Measurements from ENCODE around the gene CGN. TPM values are rescaled to one million over a fixed set of nuclear protein-coding genes. Genes with fewer than 3 reads are reported as not detected.

CGN gene
- total RNA-seq, 4 donors from 2014 or later = 37.9 to 62.4 (median 41.7) TPM

- peaks cover 57% of the 10 kb centered on the region for H3K4me1 ChIP-seq
- no peak overlapping the region for H3K27ac ChIP-seq
Measured at GRCh38 chr1:151546011-151546925, 35.1 kb downstream of the CGN start.

GRCh38 chr1:151547119-151547899, 36.1 kb downstream of the CGN start:
- Histone ChIP-seq H3K9me3 (no peaks in the 10 kb centered on the region), H3K27ac (peak overlapping the region; percentile 70), H3K4me1 (peaks cover 49% of the 10 kb centered on the region), H3K27me3 (no peaks in the 10 kb centered on the region), H3K36me3 (no peaks in the 10 kb centered on the region), H3K4me3 (no peak overlapping the region)
- peak; percentile 79 to 82 for DNase-seq (ENCODE audit: low spot score in 2 of 2)
- WGBS = 32% methylated on average over 7 of the region's 7 CpGs
- TF ChIP-seq POLR2AphosphoS5 (IDR thresholded peaks at IDR 0.05) = peak in 2 of 3 donors; percentile 39 to 81
- TF ChIP-seq, protein P1, sequence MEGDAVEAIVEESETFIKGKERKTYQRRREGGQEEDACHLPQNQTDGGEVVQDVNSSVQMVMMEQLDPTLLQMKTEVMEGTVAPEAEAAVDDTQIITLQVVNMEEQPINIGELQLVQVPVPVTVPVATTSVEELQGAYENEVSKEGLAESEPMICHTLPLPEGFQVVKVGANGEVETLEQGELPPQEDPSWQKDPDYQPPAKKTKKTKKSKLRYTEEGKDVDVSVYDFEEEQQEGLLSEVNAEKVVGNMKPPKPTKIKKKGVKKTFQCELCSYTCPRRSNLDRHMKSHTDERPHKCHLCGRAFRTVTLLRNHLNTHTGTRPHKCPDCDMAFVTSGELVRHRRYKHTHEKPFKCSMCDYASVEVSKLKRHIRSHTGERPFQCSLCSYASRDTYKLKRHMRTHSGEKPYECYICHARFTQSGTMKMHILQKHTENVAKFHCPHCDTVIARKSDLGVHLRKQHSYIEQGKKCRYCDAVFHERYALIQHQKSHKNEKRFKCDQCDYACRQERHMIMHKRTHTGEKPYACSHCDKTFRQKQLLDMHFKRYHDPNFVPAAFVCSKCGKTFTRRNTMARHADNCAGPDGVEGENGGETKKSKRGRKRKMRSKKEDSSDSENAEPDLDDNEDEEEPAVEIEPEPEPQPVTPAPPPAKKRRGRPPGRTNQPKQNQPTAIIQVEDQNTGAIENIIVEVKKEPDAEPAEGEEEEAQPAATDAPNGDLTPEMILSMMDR (IDR thresholded peaks at IDR 0.05) = no peak

More at GRCh38 chr1:151546011-151546925, 35.1 kb downstream of the CGN start:
- Histone ChIP-seq H3K27me3 (no peaks in the 10 kb centered on the region), H3K4me3 (no peak overlapping the region), H3K36me3 (no peaks in the 10 kb centered on the region), H3K9me3 (no peaks in the 10 kb centered on the region)
- TF ChIP-seq POLR2A (IDR thresholded peaks at IDR 0.05) (no peak), POLR2AphosphoS5 (IDR thresholded peaks at IDR 0.05) (no peak), EP300 (IDR thresholded peaks at IDR 0.05) (no peak)
- WGBS = 79% methylated on average over 4 of the region's 4 CpGs
- DNase-seq (ENCODE audit: low spot score in 2 of 2) = no peak

DNA sequence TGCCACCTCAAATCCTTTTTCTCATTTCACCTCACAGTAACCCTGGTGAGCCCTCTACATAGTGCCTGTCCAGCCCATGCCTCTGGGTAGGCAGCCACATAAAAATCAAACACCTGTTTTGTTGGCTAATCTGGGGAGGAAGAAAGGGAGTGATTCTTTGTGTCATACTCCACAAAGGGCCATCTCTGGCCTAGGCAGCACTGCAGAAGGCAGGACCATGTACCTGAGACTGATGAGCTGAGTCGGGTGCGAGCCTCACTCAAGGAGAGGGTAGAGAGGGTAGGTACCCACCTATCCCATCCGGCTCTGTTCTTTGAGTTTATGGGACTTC, 36.7 kb downstream of the CGN start:
- H3K27ac ChIP-seq = peak overlapping the region; percentile 70
- no peak overlapping the region for H3K4me3 ChIP-seq
- TF ChIP-seq EP300 (IDR thresholded peaks at IDR 0.05) = no peak
- TF ChIP-seq, protein P1 (IDR thresholded peaks at IDR 0.05) = no peak
- TF ChIP-seq POLR2A (IDR thresholded peaks at IDR 0.05) = no peak
- no peak for TF ChIP-seq POLR2AphosphoS5 (IDR thresholded peaks at IDR 0.05)
- H3K9me3 ChIP-seq = no peaks in the 10 kb centered on the region
- no peak for DNase-seq (ENCODE audit: low spot score in 2 of 2)
- H3K4me1 ChIP-seq = peaks cover 46% of the 10 kb centered on the region
- H3K36me3 ChIP-seq = no peaks in the 10 kb centered on the region
- H3K27me3 ChIP-seq = no peaks in the 10 kb centered on the region
- 100% methylated on average over 3 of the region's 3 CpGs for WGBS

DNA sequence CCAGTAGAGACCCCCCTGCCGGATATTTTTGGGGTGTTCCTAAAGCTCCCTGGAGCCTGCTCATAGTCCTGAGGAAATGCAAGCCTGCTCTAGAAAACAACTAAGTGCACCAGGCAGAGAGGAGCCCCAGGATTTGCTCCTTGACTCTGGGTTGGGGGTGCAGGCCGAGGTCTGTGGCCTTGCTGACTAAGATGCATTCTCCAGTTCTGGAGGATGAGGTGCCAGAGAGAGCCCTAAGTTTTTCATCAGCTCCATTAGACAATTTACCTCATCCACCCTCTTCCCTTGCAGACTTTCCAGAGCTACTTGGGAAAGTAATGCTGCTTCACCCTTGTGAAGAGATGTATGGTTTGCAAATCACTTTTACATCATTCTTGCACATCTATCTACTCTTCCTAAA, 38.0 kb downstream of the CGN start:
- WGBS = 59% methylated on average over 2 of the region's 2 CpGs
- Histone ChIP-seq H3K9me3 (no peaks in the 10 kb centered on the region), H3K36me3 (no peaks in the 10 kb centered on the region), H3K4me1 (peaks cover 37% of the 10 kb centered on the region), H3K27ac (no peak overlapping the region), H3K27me3 (no peaks in the 10 kb centered on the region), H3K4me3 (no peak overlapping the region)
- no peak for DNase-seq (ENCODE audit: low spot score in 2 of 2)
- TF ChIP-seq EP300 (IDR thresholded peaks at IDR 0.05) = no peak
- no peak for TF ChIP-seq POLR2AphosphoS5 (IDR thresholded peaks at IDR 0.05)
- TF ChIP-seq, protein P1 (IDR thresholded peaks at IDR 0.05) = no peak

DNA sequence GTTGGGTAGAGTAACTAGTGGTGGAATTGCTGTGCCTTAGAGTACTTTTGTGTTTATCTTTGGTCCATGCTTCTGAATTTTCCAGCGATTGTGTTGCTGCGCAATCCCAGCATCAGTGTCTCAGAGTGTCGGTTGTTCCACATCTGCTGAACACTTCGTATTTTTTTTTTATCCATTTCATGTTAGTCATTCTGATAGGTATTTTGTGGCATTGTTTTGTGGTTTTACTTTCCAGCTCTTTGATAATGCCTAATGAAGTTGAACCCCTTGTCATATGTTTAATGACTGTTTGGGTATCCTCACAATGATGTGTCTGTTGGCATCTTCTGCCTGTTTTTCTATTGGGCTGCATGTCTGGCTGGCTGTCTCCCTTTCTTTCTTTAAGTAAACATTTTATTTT, 42.5 kb downstream of the CGN start:
- 77% methylated on average over 4 of the region's 4 CpGs for WGBS
- H3K27ac ChIP-seq = no peak overlapping the region
- no peaks in the 10 kb centered on the region for H3K9me3 ChIP-seq
- TF ChIP-seq POLR2AphosphoS5 (IDR thresholded peaks at IDR 0.05) (no peak), EP300 (IDR thresholded peaks at IDR 0.05) (no peak), POLR2A (IDR thresholded peaks at IDR 0.05) (no peak)
- TF ChIP-seq, protein P1 (IDR thresholded peaks at IDR 0.05) = no peak
- no peak overlapping the region for H3K4me3 ChIP-seq
- H3K4me1 ChIP-seq = peaks cover 16% of the 10 kb centered on the region
- DNase-seq (ENCODE audit: low spot score in 2 of 2) = no peak
- H3K36me3 ChIP-seq = no peaks in the 10 kb centered on the region
- no peaks in the 10 kb centered on the region for H3K27me3 ChIP-seq

All from suprapubic skin (tissue), 4 donors.